ENCODE results near the gene KIF21A.
A peak's percentile ranks its signal among the peaks of the same experiment; 100 is the strongest.

KIF21A gene

DNA sequence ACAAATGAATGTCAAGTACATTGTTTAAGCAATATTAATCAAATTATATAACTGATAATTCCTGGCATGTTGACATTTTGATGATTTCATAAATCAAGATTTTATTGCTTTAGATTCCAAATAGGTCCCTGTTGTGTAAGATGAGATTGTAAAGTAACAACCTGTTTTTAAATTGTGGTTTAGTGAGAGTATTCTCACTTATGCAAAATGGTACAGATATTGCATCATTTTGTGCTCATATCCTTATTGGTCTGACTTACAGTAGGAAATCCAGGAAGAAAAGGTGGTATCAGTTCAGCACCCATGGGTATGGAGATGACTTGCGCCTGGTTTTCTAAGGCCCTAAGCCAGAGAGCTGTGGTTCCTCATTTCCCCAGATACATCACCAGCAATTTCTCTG is 165.5 kb downstream of the KIF21A start:
- no peak for DNase-seq (ENCODE audit: low read depth)
- TF ChIP-seq, protein P1, sequence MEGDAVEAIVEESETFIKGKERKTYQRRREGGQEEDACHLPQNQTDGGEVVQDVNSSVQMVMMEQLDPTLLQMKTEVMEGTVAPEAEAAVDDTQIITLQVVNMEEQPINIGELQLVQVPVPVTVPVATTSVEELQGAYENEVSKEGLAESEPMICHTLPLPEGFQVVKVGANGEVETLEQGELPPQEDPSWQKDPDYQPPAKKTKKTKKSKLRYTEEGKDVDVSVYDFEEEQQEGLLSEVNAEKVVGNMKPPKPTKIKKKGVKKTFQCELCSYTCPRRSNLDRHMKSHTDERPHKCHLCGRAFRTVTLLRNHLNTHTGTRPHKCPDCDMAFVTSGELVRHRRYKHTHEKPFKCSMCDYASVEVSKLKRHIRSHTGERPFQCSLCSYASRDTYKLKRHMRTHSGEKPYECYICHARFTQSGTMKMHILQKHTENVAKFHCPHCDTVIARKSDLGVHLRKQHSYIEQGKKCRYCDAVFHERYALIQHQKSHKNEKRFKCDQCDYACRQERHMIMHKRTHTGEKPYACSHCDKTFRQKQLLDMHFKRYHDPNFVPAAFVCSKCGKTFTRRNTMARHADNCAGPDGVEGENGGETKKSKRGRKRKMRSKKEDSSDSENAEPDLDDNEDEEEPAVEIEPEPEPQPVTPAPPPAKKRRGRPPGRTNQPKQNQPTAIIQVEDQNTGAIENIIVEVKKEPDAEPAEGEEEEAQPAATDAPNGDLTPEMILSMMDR (IDR thresholded peaks at IDR 0.05; ENCODE audit: low read depth, low read length, missing control alignments) = no peak
- H3K4me3 ChIP-seq (ENCODE audit: low read depth, low read length) = no peak overlapping the region

DNA sequence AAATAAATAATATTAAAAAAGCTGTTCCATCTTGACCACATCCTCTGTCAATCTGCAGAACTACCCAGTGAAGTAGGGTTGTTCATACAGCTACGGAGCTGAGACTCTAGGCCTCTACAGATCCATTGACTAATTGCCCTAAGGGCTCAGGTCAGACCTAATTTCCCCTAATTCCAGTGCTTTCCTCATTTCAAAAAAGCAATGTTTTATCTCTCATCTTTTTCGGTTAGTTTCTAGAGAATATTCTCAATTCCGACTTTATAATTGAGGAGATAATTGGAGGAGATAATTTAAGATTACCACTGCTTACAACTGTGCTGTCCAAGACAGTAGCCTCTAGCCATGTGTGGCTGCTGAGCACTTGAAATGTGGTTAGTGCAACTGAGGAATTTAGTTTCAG is 167.1 kb downstream of the KIF21A start:
- TF ChIP-seq, protein P1 (IDR thresholded peaks at IDR 0.05; ENCODE audit: low read depth, low read length, missing control alignments) = no peak
- DNase-seq (ENCODE audit: low read depth) = no peak
- no peak overlapping the region for H3K4me3 ChIP-seq (ENCODE audit: low read depth, low read length)

DNA sequence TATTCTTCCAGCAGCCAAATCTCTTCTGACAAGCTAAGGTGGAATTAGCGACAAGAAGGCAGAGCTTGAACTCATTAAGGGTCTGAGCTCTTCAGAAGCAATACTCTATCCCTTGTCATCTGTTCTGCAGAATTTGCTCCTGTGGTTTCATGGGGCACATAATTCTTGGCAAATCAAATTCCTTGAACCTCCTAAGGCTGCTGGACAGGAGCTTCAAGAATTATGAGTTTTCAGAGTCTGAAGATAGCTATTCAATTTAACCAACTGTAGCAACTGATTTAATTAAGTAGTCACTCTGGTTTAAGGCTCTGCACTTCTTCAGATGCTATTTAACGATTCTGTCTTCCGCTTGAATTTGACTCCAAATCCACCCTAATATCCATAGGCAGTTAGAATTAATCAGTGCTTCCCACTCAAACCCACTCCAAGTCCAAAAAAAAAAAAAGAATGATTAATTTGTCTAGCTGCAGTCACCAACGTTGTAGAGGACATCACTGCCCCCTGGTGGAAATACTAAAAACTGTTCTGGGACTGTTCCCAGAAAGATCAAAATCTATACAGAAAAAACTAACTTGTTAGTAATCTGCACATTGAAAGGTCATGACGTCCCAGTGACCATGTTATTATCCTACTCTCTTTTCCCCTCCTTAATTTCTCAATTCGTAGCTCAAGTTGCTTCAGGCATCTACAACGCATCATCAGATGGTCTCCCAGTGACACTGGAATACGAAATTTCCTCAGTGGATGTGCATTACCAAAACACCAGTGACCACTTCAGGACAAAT is 169.9 kb downstream of the KIF21A start:
- TF ChIP-seq, protein P1 (IDR thresholded peaks at IDR 0.05; ENCODE audit: low read depth, low read length, missing control alignments) = peak; percentile 60
- no peak for DNase-seq (ENCODE audit: low read depth)
- no peak overlapping the region for H3K4me3 ChIP-seq (ENCODE audit: low read depth, low read length)

DNA sequence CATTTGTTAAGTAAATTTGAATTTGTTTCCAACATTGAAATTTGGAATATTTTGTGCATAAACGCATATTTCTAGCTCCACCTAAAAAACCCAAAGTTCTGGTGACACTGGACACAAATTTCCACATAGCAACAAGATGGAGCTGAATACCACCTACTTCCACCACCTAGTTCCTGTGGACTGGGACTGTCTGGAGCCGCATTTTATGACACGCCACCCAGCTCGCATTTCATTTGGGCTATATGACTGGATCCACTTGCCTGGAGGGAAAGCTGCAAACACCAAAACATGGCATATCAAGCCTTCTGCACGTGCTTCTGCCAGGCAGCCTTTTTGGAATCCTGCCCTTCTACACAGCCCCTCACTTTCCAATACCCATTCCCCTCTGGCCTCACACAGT is 173.4 kb downstream of the KIF21A start:
- TF ChIP-seq, protein P1 (IDR thresholded peaks at IDR 0.05; ENCODE audit: low read depth, low read length, missing control alignments) = no peak
- DNase-seq (ENCODE audit: low read depth) = no peak

DNA sequence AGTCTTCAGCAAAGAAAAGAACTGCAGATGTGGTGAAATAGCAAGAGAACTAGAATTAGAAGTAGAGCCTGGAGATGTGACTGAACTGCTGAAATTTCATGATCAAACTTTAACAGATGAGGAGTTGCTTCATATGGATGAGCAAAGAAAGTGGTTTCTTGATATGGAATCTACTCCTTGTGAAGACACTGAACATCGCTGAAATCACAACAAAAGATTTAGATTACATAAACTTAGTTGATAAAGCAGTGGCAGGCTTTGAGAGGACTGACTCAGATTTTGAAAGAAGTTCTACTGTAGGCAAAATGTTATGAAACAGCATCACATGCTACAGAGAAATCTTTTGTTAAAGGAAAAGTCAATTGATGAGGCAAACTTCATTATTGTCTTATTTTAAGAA is 175.0 kb downstream of the KIF21A start:
- DNase-seq (ENCODE audit: low read depth) = no peak
- TF ChIP-seq, protein P1 (IDR thresholded peaks at IDR 0.05; ENCODE audit: low read depth, low read length, missing control alignments) = no peak
- no peak overlapping the region for H3K4me3 ChIP-seq (ENCODE audit: low read depth, low read length)

More for the DNA sequence above, 173.4 kb downstream of the KIF21A start:
- no peak overlapping the region for H3K4me3 ChIP-seq (ENCODE audit: low read depth, low read length)

DNA sequence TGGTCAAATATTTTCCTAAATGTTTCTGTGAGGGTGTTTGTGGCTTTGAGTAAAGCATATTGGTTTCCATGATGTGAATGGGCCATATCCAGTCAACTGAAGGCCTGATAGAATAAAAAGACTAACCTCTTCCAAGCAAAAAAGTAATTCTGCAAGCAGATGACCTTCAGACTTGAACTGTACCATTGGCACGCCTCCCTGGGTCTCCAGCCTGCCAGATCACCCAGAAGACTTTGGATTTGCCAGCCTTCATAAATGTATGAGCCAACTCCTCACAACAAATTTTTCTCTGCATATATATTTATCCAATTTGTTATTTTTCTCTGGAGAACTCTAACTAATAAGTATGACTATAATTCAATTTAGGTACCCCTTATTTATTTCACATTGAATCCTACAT is 190.3 kb downstream of the KIF21A start:
- TF ChIP-seq, protein P1 (IDR thresholded peaks at IDR 0.05; ENCODE audit: low read depth, low read length, missing control alignments) = no peak
- no peak overlapping the region for H3K4me3 ChIP-seq (ENCODE audit: low read depth, low read length)
- DNase-seq (ENCODE audit: low read depth) = no peak
